SK-N-SH (cell line): ENCODE results near the gene OSBPL6.

Experiments used
- EP300 ChIP-seq, 2 experiments: IDR thresholded peaks; 2 replicates each; pipeline versions ENCODE4 v1.4.0 to v1.6.1; 2012; ENCODE audit warnings: borderline replicate concordance in 1 of 2, low read depth in 1 of 2, low read length in 1 of 2
- EZH2phosphoT487 ChIP-seq: fragments of 200-600 bp; sonication (generic); IDR thresholded peaks from 2 replicates; pipeline ENCODE4 v1.6.1; 2017; ENCODE audit warnings: low read depth, mixed run types, mild to moderate bottlenecking, antibody characterized with exemption, moderate library complexity, borderline replicate concordance
- FOXM1 ChIP-seq: IDR thresholded peaks from 2 replicates; pipeline ENCODE4 v1.4.0; 2012; ENCODE audit warnings: low read depth, mild to moderate bottlenecking
- JUND ChIP-seq: IDR thresholded peaks from 2 replicates; pipeline ENCODE4 v1.4.0; 2012
- NFIC ChIP-seq: IDR thresholded peaks from 2 replicates; pipeline ENCODE4 v1.4.0; 2012; ENCODE audit warnings: borderline replicate concordance
- POLR2AphosphoS5 ChIP-seq: IDR thresholded peaks from 2 replicates; pipeline ENCODE4 v1.6.1; 2012; ENCODE audit warnings: low read depth, low read length
- SMC3 ChIP-seq: IDR thresholded peaks from 2 replicates; pipeline ENCODE4 v1.6.1; 2012; ENCODE audit warnings: low read depth, low read length, improper control_type of control experiment
- TF ChIP-seq, protein P1 (sequence below): fragments of 150-350 bp; IDR thresholded peaks from 2 replicates; pipeline ENCODE4 v1.6.1; 2017; ENCODE audit warnings: antibody characterized with exemption, low read length, low read depth, borderline replicate concordance
- TF ChIP-seq, protein P2 (sequence below): fragments of 200-600 bp; sonication (generic); IDR thresholded peaks from 2 replicates; pipeline ENCODE4 v1.6.1; 2017; ENCODE audit warnings: antibody characterized with exemption, mild to moderate bottlenecking, moderate library complexity

DNA sequence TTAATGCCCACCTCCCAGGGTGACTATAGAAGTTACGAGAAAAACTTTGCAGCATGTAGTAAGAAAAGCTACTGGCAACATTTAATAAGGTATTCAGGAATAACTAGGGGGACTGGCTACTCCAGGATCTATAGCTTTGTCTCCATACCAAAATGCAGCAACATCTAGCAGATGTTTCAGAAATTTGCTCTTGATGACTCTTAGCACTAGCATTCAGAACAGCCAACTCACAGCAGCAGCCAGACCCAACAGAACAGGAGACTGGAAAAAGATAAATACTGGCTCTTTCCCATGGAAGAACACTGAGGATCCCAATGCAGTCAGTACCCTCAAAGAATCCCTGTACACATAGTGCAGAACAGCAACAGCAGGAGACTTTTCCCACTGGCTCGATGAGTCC, 151.6 kb downstream of the OSBPL6 start:
- TF ChIP-seq NFIC (no peak), EP300 (IDR thresholded peaks at IDR 0.05; ENCODE audit: borderline replicate concordance in 1 of 2, low read depth in 1 of 2, low read length in 1 of 2) (no peak), POLR2AphosphoS5 (no peak), EZH2phosphoT487 (no peak), FOXM1 (no peak), SMC3 (no peak), JUND (no peak)
- TF ChIP-seq, protein P1, sequence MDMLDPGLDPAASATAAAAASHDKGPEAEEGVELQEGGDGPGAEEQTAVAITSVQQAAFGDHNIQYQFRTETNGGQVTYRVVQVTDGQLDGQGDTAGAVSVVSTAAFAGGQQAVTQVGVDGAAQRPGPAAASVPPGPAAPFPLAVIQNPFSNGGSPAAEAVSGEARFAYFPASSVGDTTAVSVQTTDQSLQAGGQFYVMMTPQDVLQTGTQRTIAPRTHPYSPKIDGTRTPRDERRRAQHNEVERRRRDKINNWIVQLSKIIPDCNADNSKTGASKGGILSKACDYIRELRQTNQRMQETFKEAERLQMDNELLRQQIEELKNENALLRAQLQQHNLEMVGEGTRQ: no peak
- TF ChIP-seq, protein P2, sequence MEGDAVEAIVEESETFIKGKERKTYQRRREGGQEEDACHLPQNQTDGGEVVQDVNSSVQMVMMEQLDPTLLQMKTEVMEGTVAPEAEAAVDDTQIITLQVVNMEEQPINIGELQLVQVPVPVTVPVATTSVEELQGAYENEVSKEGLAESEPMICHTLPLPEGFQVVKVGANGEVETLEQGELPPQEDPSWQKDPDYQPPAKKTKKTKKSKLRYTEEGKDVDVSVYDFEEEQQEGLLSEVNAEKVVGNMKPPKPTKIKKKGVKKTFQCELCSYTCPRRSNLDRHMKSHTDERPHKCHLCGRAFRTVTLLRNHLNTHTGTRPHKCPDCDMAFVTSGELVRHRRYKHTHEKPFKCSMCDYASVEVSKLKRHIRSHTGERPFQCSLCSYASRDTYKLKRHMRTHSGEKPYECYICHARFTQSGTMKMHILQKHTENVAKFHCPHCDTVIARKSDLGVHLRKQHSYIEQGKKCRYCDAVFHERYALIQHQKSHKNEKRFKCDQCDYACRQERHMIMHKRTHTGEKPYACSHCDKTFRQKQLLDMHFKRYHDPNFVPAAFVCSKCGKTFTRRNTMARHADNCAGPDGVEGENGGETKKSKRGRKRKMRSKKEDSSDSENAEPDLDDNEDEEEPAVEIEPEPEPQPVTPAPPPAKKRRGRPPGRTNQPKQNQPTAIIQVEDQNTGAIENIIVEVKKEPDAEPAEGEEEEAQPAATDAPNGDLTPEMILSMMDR: no peak
